ENCODE data around the gene TUBB6. TPM values are rescaled to one million over a fixed set of nuclear protein-coding genes. Genes with fewer than 3 reads are reported as not detected.

The TUBB6 gene
- total RNA-seq, 1 experiment from 2014 or later, result 240 TPM

GRCh38 chr18:12308386-12309100 is 502 bp downstream of the TUBB6 start:
- peaks cover 49% of the 10 kb centered on the region for H3K4me1 Mint-ChIP-seq
- ChIA-PET POLR2A (interaction anchor here (0.5 to 0.8 kb wide), 3 partner anchors 28 to 69 kb away, joined by 3 read pairs; partner anchors contain the start of gene AFG3L2), CTCF (interaction anchor here (0.7 to 4.0 kb wide), 6 partner anchors 12 to 36 kb away, joined by 4 to 24 read pairs (median 10); no protein-coding TSS in a partner anchor)

More at GRCh38 chr18:12308386-12309100, 502 bp downstream of the TUBB6 start:
- H3K4me3 Mint-ChIP-seq, result peak overlapping the region; percentile 79
- DNase-seq (ENCODE audit: low spot score), result peak; percentile 67
- H3K9me3 Mint-ChIP-seq, result peaks cover 8% of the 10 kb centered on the region
- TF ChIP-seq GTF2I (CRISPR knock-in tag; conservative IDR thresholded peaks at IDR 0.05) (no peak), ETV6 (CRISPR knock-in tag; IDR thresholded peaks at IDR 0.05) (0 out of 2 replicates have a peak, but pooled peaks have one; percentile 38), E2F5 (CRISPR knock-in tag; IDR thresholded peaks at IDR 0.05) (0 out of 2 replicates have a peak, but pooled peaks have one; percentile 35), TEAD1 (CRISPR knock-in tag; IDR thresholded peaks at IDR 0.05) (0 out of 2 replicates have a peak, but pooled peaks have one; percentile 5), ZNF532 (CRISPR knock-in tag; IDR thresholded peaks at IDR 0.05; ENCODE audit: borderline replicate concordance) (no peak), ZSCAN18 (CRISPR knock-in tag; IDR thresholded peaks at IDR 0.05) (no peak), FOXP1 (CRISPR knock-in tag; IDR thresholded peaks at IDR 0.05; ENCODE audit: borderline replicate concordance) (peak; percentile 18; the same call in 1 of the 2 replicates), ZNF219 (CRISPR knock-in tag; IDR thresholded peaks at IDR 0.05; ENCODE audit: borderline replicate concordance) (no peak), JAZF1 (CRISPR knock-in tag; IDR thresholded peaks at IDR 0.05) (no peak), ZNF423 (CRISPR knock-in tag; IDR thresholded peaks at IDR 0.05) (peak; percentile 93), ZBTB21 (CRISPR knock-in tag; IDR thresholded peaks at IDR 0.05; ENCODE audit: borderline replicate concordance) (0 out of 2 replicates have a peak, but pooled peaks have one; percentile 19), ZNF138 (CRISPR knock-in tag; conservative IDR thresholded peaks at IDR 0.05) (no peak), PREB (CRISPR knock-in tag; IDR thresholded peaks at IDR 0.05; ENCODE audit: borderline replicate concordance) (no peak), SP1 (CRISPR knock-in tag; conservative IDR thresholded peaks at IDR 0.05) (peak; percentile 37; the same call in 1 of the 2 replicates), MYBL2 (CRISPR knock-in tag; IDR thresholded peaks at IDR 0.05) (peak; percentile 63; the same call in 1 of the 2 replicates), TP53 (CRISPR knock-in tag; IDR thresholded peaks at IDR 0.05) (no peak), ZNF121 (CRISPR knock-in tag; IDR thresholded peaks at IDR 0.05) (0 out of 2 replicates have a peak, but pooled peaks have one; percentile 18), OVOL2 (CRISPR knock-in tag; IDR thresholded peaks at IDR 0.05; ENCODE audit: borderline replicate concordance) (no peak), KAT7 (CRISPR knock-in tag; IDR thresholded peaks at IDR 0.05; ENCODE audit: borderline replicate concordance) (no peak), MLX (CRISPR knock-in tag; IDR thresholded peaks at IDR 0.05) (no peak), NR3C1 (CRISPR knock-in tag; conservative IDR thresholded peaks at IDR 0.05; ENCODE audit: low read depth) (no peak), ZNF263 (CRISPR knock-in tag; IDR thresholded peaks at IDR 0.05; ENCODE audit: low read depth) (no peak), ZNF317 (CRISPR knock-in tag; IDR thresholded peaks at IDR 0.05; ENCODE audit: borderline replicate concordance, low read depth) (no peak)
- TF ChIP-seq, protein P1, sequence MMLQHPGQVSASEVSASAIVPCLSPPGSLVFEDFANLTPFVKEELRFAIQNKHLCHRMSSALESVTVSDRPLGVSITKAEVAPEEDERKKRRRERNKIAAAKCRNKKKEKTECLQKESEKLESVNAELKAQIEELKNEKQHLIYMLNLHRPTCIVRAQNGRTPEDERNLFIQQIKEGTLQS (CRISPR knock-in tag; conservative IDR thresholded peaks at IDR 0.05), result no peak
- TF ChIP-seq, protein P2, sequence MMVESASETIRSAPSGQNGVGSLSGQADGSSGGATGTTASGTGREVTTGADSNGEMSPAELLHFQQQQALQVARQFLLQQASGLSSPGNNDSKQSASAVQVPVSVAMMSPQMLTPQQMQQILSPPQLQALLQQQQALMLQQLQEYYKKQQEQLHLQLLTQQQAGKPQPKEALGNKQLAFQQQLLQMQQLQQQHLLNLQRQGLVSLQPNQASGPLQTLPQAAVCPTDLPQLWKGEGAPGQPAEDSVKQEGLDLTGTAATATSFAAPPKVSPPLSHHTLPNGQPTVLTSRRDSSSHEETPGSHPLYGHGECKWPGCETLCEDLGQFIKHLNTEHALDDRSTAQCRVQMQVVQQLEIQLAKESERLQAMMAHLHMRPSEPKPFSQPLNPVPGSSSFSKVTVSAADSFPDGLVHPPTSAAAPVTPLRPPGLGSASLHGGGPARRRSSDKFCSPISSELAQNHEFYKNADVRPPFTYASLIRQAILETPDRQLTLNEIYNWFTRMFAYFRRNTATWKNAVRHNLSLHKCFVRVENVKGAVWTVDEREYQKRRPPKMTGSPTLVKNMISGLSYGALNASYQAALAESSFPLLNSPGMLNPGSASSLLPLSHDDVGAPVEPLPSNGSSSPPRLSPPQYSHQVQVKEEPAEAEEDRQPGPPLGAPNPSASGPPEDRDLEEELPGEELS (CRISPR knock-in tag; IDR thresholded peaks at IDR 0.05), result no peak
- TF ChIP-seq, protein P3, sequence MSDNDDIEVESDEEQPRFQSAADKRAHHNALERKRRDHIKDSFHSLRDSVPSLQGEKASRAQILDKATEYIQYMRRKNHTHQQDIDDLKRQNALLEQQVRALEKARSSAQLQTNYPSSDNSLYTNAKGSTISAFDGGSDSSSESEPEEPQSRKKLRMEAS (CRISPR knock-in tag; IDR thresholded peaks at IDR 0.05), result 0 out of 2 replicates have a peak, but pooled peaks have one; percentile 24
- ATAC-seq, result peak; percentile 33
- peaks cover 20% of the 10 kb centered on the region for H3K27me3 Mint-ChIP-seq (ENCODE audit: low read depth)
- H3K27ac Mint-ChIP-seq, result no peak overlapping the region
- peaks cover 35% of the 10 kb centered on the region for H3K36me3 Mint-ChIP-seq

Measured in WTC11 (cell line).